ENCODE measurements around the gene MIEF1.
"Not testable (repeated sequence)": the region's sequence is repeated elsewhere in the genome, so short reads cannot be mapped to it uniquely, and the experiment has no call there.

MIEF1 gene

GRCh38 chr22:39489094-39490068 is 12.7 kb upstream of the MIEF1 start:
- no peak for DNase-seq (ENCODE audit: low spot score)

DNA sequence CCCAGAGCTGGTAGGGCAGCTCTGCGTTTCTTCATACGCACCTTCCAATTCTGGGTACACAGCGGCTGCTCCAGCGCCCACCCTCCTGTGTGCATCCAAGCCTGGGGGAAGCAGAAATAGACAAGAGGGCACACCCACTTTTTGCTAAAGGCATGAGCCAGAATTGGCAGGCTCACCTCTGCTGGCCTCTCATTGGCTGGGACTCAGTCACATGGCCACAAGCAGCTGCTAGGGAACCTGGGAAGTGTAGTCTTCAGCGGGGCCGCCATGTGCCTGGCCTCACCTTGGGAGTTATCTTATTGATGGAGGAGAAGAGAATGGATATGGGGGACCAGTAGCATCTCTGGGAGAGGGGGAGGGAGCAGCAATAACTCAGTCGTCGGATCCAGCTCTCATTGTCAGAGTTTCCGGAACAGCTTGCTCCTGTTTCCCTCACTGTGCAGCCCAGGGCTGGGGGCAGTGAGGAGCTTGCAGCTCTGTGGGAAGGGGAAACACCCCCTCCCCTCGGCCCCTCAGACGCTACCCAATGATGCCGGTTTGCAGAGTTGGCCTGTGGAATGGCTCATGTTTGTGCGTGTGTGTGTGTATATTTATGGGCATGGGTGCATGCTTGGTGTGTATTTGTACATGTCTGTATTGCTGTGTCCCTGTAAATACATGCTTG is 11.8 kb upstream of the MIEF1 start:
- peak; percentile 88 for DNase-seq (ENCODE audit: low spot score)

GRCh38 chr22:39490966-39491680 is 11.0 kb upstream of the MIEF1 start:
- no peak for DNase-seq (ENCODE audit: low spot score)

- DNase-seq (ENCODE audit: low spot score) = no peak
Measured at GRCh38 chr22:39491696-39492095, 10.4 kb upstream of the MIEF1 start.

DNA sequence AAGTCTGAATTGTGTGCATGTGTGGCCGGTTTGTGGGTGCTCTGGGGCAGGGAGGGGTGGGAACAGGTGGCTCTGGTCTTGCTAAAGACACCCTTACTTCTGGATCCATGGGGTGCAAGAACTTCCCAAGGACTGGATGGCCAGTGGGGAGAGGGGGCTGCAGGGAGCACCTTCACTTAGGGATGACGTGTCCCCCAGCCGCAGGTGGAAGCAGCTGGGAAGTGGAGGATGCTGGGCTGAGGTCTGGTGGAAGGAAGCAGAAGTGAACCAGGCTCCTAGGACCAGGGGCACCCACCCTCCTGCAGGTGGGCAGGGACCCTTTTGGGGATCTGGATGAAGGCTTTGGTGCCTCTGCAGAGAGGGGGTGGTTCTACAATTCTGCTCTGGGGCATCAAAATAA is 9.9 kb upstream of the MIEF1 start:
- no peak for DNase-seq (ENCODE audit: low spot score)

DNA sequence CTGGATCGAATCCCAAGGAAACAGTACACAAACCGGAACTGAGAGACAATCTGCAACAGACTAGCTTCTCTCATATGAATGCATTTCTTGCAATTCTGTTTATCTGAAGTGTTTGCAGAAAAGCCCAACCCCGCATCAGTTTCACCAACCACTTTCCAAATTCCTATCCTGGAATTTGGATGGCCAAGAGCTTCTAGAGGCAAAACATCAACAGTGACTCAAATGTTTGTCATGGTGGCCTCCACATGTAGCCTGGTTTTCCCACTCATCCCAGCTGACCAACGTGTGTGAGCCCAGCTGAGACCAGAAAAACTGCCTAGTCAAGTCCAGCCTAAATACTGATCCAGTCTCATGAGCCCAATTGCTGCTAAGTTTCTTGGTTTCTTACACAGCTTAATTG is 8.3 kb upstream of the MIEF1 start:
- DNase-seq (ENCODE audit: low spot score) = no peak

DNA sequence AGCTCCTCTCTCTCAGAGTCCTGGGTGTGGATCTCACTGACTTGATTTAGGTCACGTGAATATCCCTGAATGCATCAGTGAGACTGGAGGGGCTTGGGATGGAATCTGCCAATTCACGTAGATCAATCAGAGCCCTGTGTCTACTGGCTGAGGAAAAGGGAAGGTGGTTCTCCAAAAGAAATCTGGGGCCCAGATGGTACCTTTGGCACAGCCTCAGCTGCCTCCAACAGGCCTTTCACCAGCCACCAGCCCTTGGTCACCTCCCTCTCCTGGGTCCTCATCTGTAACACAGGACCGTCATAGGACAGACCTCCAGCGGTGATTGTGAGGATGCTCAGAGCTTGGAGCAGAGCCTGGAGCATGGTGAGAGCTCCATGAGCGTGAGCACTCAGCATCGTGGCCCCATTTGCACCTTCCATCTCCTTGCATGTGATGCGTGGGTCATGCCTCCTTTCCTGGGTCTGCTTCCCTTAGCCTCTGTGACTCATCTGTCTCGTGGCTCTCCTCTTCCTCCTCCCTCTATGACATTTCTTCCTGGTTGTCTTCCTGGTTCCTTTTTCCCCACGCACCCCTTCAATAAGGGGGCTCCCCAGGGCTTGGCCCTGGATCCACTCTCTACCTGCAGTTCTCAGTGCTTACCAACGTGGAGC is 7.5 kb upstream of the MIEF1 start:
- no peak for DNase-seq (ENCODE audit: low spot score)

- DNase-seq (ENCODE audit: low spot score) = peak; percentile 89
Measured at GRCh38 chr22:39496131-39496838, 5.8 kb upstream of the MIEF1 start.

DNA sequence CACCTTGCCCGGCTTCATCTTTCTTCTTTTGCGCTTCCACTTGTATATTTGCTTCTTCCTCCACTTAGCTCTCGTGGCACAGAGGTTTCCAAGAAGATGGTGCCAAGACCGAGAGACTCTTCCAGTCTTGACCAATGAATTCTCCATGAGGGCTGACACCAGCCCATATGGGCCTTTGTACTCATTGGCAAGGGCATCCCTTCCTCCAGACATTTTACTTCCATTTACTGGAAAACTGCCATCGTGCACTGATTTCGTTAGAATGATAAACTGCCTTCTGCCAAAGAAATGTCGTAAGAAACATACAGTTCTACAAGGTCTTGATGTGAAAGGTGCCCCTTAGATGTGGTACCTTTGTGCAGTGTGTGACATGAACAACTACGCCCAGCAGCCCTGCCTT is 4.7 kb upstream of the MIEF1 start:
- no peak for DNase-seq (ENCODE audit: low spot score)

DNA sequence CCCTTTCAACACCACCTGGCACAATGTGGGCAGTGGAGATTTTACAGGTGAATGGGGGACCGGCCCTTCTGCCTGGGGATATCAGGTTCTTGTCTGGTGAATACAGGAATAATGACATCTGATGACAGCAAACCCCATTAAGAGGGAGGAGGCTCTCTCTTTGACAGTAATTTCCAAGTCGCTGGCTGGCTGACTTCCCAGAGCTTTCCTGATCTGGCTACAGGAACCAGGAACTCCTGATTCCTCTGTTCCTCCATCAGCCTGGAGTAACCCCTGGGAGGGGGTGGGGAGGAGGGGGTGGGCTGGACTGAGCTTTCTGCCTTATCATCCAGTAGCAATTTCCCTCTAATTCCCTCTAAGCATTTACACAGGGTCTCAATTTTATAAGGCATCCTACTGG is 3.7 kb upstream of the MIEF1 start:
- DNase-seq (ENCODE audit: low spot score) = no peak

- DNase-seq (ENCODE audit: low spot score) = peak; percentile 76
Measured at GRCh38 chr22:39498802-39499201, 3.3 kb upstream of the MIEF1 start.

DNA sequence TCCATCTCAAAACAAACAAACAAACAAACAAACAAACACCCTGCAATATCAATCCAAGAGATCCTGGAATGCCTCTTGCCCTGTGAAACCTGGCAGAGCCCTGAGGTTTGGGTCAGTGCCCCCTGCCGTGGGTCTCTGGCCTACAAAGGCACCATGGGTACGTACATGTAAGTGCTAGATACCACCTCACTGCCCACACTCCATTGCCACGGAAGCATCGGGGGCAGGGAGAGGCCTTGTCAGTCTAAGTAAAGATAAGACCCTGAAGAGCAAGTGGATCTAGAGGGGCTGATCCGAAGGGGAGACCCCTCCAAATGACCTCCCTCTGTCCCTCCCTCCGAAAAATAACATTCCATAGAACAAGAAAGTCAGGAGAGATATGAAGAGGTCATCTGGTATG is 2.0 kb upstream of the MIEF1 start:
- DNase-seq (ENCODE audit: low spot score) = no peak

- no peak for DNase-seq (ENCODE audit: low spot score)
Measured at GRCh38 chr22:39501644-39502108, 414 bp upstream of the MIEF1 start.

- no peak for DNase-seq (ENCODE audit: low spot score)
Measured at GRCh38 chr22:39502789-39503409, 809 bp downstream of the MIEF1 start.

DNA sequence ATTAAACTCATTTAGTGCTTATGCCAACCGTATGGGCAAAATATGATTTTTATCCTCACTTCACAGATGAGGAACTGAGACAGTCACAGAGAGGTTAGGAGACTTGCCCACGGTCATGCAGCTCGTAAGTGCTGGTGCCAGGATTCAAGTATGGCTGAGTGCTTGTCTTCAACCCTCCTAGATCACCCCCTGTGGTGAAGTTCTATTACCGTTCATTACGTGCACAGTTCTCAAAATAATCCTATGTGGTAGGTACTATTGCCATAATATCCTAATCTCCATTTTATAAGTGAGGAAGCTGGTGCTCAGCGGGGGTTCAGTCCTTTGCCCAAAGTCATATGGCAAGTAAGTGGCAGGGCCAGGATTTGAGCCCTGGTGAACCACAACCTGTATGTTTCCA is 1.5 kb downstream of the MIEF1 start:
- no peak for DNase-seq (ENCODE audit: low spot score)

DNA sequence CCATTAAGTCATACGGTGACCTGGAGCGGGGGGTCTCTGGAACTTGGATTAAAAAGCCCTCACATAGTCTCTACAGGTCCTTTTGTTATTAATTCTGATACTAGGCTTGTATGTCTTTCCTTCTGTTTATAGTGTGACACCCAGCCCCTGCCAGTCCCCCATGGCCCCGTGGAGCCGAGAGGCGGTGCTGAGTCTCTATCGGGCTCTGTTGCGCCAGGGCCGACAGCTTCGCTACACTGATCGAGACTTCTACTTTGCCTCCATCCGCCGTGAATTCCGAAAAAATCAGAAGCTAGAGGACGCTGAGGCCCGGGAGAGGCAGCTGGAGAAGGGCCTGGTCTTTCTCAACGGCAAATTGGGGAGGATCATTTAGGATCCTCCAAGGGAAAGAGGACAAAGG is 2.0 kb downstream of the MIEF1 start:
- DNase-seq (ENCODE audit: low spot score) = no peak

DNA sequence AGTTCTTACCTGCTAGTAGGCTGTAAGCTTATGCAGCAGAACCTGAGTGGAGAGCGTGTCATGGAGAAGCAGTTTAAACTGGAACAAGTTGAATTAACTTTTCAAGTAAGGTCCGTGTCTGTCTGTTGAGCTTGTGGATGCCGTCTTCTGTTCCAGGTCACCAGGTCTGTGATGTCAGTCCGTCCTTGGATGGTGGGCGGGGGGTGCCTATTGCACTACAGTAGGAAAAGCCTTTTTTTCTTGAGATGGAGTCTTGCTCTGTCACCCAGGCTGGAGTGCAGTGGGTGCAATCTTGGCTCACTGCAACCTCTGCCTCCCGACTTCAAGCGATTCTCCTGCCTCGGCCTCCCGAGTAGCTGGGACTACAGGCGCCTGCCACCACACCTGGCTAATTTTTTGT is 4.9 kb downstream of the MIEF1 start:
- not testable (repeated sequence) for DNase-seq (ENCODE audit: low spot score)

GRCh38 chr22:39508393-39508792 is 6.3 kb downstream of the MIEF1 start:
- DNase-seq (ENCODE audit: low spot score) = no peak

DNA sequence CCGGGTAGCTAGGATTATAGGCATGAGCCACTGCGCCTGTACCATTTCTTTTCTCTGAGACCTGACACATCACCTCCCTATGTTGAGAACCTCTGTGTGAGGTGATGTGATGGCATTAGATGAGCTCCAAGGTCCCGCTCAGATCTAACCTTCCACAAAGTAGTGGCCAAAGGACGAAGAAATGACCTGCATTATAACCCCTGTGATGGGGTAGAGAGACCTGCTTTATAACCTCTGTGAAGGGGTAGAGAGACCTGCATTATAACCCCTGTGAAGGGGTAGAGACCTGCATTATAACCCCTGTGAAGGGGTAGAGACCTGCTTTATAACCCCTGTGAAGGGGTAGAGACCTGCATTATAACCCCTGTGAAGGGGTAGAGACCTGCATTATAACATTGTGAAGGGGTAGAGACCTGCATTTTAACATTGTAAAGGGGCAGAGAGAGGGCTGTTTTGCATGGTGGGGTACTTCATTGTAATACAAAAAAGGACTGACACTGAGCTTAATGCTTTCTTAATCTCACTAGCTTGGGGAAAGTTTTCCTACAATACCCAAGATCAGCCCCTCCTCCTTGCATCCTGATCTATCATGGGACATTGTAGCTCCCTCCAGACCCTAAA is 8.5 kb downstream of the MIEF1 start:
- DNase-seq (ENCODE audit: low spot score) = no peak

DNA sequence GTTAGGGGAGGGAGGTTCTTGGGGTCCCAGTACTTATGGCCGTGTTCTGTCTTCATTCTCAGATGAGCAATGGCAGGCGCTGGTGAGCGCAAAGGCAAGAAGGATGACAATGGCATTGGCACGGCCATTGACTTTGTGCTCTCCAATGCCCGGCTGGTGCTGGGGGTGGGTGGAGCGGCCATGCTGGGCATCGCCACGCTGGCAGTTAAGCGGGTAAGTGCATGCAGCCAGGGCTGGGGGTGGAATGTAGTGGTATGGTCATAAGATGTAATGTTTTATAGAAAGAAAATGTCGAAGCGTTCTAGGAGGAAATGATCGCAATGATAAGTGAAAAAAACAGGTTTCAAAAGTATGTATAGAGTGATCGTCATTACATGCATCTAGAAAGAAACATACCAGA is 9.1 kb downstream of the MIEF1 start:
- DNase-seq (ENCODE audit: low spot score) = no peak

- DNase-seq (ENCODE audit: low spot score) = no peak
Measured at GRCh38 chr22:39512026-39512425, 9.9 kb downstream of the MIEF1 start.

All from putamen (tissue), 1 donor.